HepG2 (cell line): ENCODE results near the gene HSPA1B. TPM values are rescaled to one million over a fixed set of nuclear protein-coding genes. Genes with fewer than 3 reads are reported as not detected.

ENCODE experiments used
- PHF8 ChIP-seq: sonication (generic); formaldehyde crosslinking; IDR thresholded peaks from 2 replicates; pipeline ENCODE4 v1.5.0; 2020; ENCODE audit warnings: missing genetic modification reagents
- PPARG ChIP-seq: conservative IDR thresholded peaks from 2 replicates; pipeline ENCODE4 v1.6.1; 2016; ENCODE audit warnings: missing biosample characterization, missing genetic modification reagents
- REST ChIP-seq, 2 experiments: IDR thresholded peaks; 2 replicates each; pipeline ENCODE4 v1.6.1; 2011 to 2012; ENCODE audit warnings: low read length in 2 of 2, borderline replicate concordance in 1 of 2, low read depth in 1 of 2, mild to moderate bottlenecking in 1 of 2, moderate library complexity in 1 of 2
- RFXAP ChIP-seq: sonication (generic); formaldehyde crosslinking; IDR thresholded peaks from 2 replicates; pipeline ENCODE4 v1.4.0; 2020; ENCODE audit warnings: missing genetic modification reagents, borderline replicate concordance
- STAT6 ChIP-seq: sonication (generic); formaldehyde crosslinking; IDR thresholded peaks from 2 replicates; pipeline ENCODE4 v1.4.0; 2020; ENCODE audit warnings: missing genetic modification reagents, mild to moderate bottlenecking, borderline replicate concordance
- TMF1 ChIP-seq: sonication (generic); formaldehyde crosslinking; IDR thresholded peaks from 2 replicates; pipeline ENCODE4 v1.8.1; 2022; ENCODE audit warnings: low read depth, missing genetic modification reagents
- ZNF251 ChIP-seq: sonication (generic); formaldehyde crosslinking; IDR thresholded peaks from 2 replicates; pipeline ENCODE4 v1.9.0; 2021; ENCODE audit warnings: mild to moderate bottlenecking, missing genetic modification reagents
- ZNF282 ChIP-seq: fragments of 450-650 bp; IDR thresholded peaks from 2 replicates; pipeline ENCODE4 v1.6.1; 2018; ENCODE audit not compliant: partially characterized antibody
- ZNF33A ChIP-seq: sonication (generic); formaldehyde crosslinking; IDR thresholded peaks from 2 replicates; pipeline ENCODE4 v1.5.1; 2020; ENCODE audit warnings: missing genetic modification reagents, mild to moderate bottlenecking, moderate library complexity, borderline replicate concordance
- ZNF704 ChIP-seq: sonication (generic); formaldehyde crosslinking; IDR thresholded peaks from 2 replicates; pipeline ENCODE4 v1.8.1; 2023; ENCODE audit warnings: mild to moderate bottlenecking, inconsistent platforms, moderate library complexity, missing genetic modification reagents, borderline replicate concordance
- polyA plus RNA-seq, 8 experiments: library from polyadenylated mRNA; depleted of rRNA in 3 of 8; stranded (reverse) in 7 of 8; unstranded in 1 of 8; fragments of >200 nt; fragmentation: Illumina TruSeq in 4 of 8; extraction: Trizol in 4 of 8; gene quantifications; 2 replicates each; pipeline versions ENCODE4 v1.2.1 to v1.2.3, GENCODE V29; 2011 to 2016; ENCODE audit warnings: low read depth in 4 of 8, missing spikeins in 1 of 8, mixed read lengths in 1 of 8; ENCODE audit not compliant: insufficient read depth in 1 of 8
- total RNA-seq, 5 experiments: library from RNA; depleted of rRNA; stranded (reverse); fragments of >200 nt; fragmentation: Illumina TruSeq; extraction: Trizol; gene quantifications; 2 replicates each; pipeline ENCODE4 v1.2.3, GENCODE V29; 2016; ENCODE audit warnings: low read depth in 1 of 5
- TF ChIP-seq, protein P1 (sequence below): sonication (generic); formaldehyde crosslinking; IDR thresholded peaks from 2 replicates; pipeline ENCODE4 v1.4.0; 2020; ENCODE audit warnings: missing genetic modification reagents, mild to moderate bottlenecking, borderline replicate concordance
- TF ChIP-seq, protein P2 (sequence below): sonication (generic); formaldehyde crosslinking; IDR thresholded peaks from 2 replicates; pipeline ENCODE4 v1.5.0; 2020; ENCODE audit warnings: mild to moderate bottlenecking, missing genetic modification reagents
- TF ChIP-seq, protein P3 (sequence below): sonication (generic); formaldehyde crosslinking; IDR thresholded peaks from 2 replicates; pipeline ENCODE4 v1.8.0; 2022; ENCODE audit warnings: missing genetic modification reagents, mild to moderate bottlenecking, borderline replicate concordance

Gene HSPA1B
- total and polyA plus RNA-seq, 2 of the 13 experiments (the other 11 are each of a cell fraction or from before 2014, with no cell fraction given) = 26.0 to 186 TPM

DNA sequence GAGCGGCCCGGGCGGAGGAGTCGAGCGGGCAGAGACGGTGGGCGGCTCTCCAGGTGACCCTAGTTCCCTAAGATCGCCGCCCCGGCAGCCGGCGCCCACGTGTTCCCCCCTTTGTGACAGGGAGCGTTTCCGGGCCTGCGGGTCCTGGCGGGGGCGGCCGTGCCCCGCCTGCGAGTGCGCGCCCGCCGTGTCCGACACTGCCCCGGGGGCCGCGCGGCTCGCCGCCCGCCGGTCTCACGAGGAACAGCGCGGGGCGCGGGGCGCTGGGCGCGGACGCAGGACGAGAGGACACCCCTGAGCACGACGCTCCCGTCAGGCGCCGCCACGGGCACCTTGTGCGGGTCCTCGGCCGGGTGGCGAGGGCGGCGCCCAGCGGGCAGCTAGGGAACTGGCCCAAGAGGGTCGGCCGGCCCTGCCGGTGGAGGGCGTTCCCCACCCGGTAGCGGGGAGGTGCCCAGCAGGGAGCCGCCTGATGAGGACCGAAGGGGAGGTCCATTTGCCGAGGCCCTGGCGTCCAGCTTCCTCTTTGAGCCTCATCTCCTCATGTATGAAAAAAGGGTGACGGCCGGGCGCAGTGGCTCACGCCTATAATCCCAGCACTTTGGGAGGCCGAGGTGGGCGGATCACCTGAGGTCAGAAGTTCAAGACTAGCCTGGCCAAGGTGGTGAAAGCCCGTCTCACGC is 31.8 kb upstream of the HSPA1B start, which contains the start of gene VARS1 (continued):
- TF ChIP-seq, protein P1, sequence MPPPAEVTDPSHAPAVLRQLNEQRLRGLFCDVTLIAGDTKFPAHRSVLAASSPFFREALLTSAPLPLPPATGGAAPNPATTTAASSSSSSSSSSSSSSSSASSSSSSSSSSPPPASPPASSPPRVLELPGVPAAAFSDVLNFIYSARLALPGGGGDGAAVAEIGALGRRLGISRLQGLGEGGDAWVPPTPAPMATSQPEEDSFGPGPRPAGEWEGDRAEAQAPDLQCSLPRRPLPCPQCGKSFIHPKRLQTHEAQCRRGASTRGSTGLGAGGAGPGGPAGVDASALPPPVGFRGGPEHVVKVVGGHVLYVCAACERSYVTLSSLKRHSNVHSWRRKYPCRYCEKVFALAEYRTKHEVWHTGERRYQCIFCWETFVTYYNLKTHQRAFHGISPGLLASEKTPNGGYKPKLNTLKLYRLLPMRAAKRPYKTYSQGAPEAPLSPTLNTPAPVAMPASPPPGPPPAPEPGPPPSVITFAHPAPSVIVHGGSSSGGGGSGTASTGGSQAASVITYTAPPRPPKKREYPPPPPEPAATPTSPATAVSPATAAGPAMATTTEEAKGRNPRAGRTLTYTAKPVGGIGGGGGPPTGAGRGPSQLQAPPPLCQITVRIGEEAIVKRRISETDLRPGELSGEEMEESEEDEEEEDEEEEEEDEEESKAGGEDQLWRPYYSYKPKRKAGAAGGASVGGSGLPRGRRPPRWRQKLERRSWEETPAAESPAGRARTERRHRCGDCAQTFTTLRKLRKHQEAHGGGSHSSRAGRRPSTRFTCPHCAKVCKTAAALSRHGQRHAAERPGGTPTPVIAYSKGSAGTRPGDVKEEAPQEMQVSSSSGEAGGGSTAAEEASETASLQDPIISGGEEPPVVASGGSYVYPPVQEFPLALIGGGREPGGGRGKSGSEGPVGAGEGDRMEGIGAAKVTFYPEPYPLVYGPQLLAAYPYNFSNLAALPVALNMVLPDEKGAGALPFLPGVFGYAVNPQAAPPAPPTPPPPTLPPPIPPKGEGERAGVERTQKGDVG (CRISPR knock-in tag) = no peak
- TF ChIP-seq, protein P2, sequence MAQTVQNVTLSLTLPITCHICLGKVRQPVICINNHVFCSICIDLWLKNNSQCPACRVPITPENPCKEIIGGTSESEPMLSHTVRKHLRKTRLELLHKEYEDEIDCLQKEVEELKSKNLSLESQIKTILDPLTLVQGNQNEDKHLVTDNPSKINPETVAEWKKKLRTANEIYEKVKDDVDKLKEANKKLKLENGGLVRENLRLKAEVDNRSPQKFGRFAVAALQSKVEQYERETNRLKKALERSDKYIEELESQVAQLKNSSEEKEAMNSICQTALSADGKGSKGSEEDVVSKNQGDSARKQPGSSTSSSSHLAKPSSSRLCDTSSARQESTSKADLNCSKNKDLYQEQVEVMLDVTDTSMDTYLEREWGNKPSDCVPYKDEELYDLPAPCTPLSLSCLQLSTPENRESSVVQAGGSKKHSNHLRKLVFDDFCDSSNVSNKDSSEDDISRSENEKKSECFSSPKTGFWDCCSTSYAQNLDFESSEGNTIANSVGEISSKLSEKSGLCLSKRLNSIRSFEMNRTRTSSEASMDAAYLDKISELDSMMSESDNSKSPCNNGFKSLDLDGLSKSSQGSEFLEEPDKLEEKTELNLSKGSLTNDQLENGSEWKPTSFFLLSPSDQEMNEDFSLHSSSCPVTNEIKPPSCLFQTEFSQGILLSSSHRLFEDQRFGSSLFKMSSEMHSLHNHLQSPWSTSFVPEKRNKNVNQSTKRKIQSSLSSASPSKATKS = no peak; the same call in 1 of the 2 replicates
- TF ChIP-seq ZNF704 (no peak), REST (IDR thresholded peaks at IDR 0.05; ENCODE audit: borderline replicate concordance in 1 of 2, low read depth in 1 of 2, low read length in 2 of 2) (no peak), PHF8 (CRISPR knock-in tag) (peak; percentile 59; the same call in 1 of the 2 replicates), TMF1 (CRISPR knock-in tag) (no peak), ZNF282 (no peak), RFXAP (CRISPR knock-in tag) (peak; percentile 83; the same call in 1 of the 2 replicates), ZNF251 (CRISPR knock-in tag) (no peak), PPARG (peak; percentile 33; the same call in 1 of the 2 replicates), ZNF33A (CRISPR knock-in tag) (no peak), STAT6 (CRISPR knock-in tag) (no peak)
- TF ChIP-seq, protein P3, sequence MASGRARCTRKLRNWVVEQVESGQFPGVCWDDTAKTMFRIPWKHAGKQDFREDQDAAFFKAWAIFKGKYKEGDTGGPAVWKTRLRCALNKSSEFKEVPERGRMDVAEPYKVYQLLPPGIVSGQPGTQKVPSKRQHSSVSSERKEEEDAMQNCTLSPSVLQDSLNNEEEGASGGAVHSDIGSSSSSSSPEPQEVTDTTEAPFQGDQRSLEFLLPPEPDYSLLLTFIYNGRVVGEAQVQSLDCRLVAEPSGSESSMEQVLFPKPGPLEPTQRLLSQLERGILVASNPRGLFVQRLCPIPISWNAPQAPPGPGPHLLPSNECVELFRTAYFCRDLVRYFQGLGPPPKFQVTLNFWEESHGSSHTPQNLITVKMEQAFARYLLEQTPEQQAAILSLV (CRISPR knock-in tag) = no peak; the same call in 1 of the 2 replicates
